Stimulated activated naive CD8-positive, alpha-beta T cell treated with anti-CD3 and anti-CD28 coated beads, Interleukin-15, amount 100 ng/mL, for 72 hours (primary cell): Measurements from ENCODE around the gene C1QTNF1.
"Not testable (repeated sequence)": the region's sequence is repeated elsewhere in the genome, so short reads cannot be mapped to it uniquely, and the experiment has no call there.

ENCODE experiments used
- ATAC-seq: fragments of 150-1000 bp; cut with Tn5 transposase; 2 replicates; pipeline ENCODE4 v1.10.0; 2021; ENCODE audit warnings: mild to moderate bottlenecking, moderate library complexity
- DNase-seq, 2 donors: peaks; one replicate each; pipeline ENCODE4 v3.0.0; 2021 to 2022
- H3K27ac Mint-ChIP-seq, 2 donors: one replicate each; pipeline ENCODE4 v1.8.0; 2022; ENCODE audit warnings: mild to moderate bottlenecking in 2 of 2, mixed read lengths in 2 of 2, moderate library complexity in 2 of 2
- H3K27me3 Mint-ChIP-seq: one replicate; pipeline ENCODE4 v1.8.0; 2022; ENCODE audit warnings: mixed read lengths
- H3K4me1 Mint-ChIP-seq: one replicate; pipeline ENCODE4 v1.8.0; 2022; ENCODE audit warnings: mild to moderate bottlenecking, mixed read lengths
- H3K4me3 Mint-ChIP-seq, 2 donors: one replicate each; pipeline ENCODE4 v1.8.0; 2022; ENCODE audit warnings: mild to moderate bottlenecking in 2 of 2, mixed read lengths in 2 of 2, moderate library complexity in 1 of 2
- H3K9me3 Mint-ChIP-seq, 2 donors: one replicate each; pipeline ENCODE4 v1.8.0; 2022; ENCODE audit warnings: mixed read lengths in 2 of 2

The C1QTNF1 gene

DNA sequence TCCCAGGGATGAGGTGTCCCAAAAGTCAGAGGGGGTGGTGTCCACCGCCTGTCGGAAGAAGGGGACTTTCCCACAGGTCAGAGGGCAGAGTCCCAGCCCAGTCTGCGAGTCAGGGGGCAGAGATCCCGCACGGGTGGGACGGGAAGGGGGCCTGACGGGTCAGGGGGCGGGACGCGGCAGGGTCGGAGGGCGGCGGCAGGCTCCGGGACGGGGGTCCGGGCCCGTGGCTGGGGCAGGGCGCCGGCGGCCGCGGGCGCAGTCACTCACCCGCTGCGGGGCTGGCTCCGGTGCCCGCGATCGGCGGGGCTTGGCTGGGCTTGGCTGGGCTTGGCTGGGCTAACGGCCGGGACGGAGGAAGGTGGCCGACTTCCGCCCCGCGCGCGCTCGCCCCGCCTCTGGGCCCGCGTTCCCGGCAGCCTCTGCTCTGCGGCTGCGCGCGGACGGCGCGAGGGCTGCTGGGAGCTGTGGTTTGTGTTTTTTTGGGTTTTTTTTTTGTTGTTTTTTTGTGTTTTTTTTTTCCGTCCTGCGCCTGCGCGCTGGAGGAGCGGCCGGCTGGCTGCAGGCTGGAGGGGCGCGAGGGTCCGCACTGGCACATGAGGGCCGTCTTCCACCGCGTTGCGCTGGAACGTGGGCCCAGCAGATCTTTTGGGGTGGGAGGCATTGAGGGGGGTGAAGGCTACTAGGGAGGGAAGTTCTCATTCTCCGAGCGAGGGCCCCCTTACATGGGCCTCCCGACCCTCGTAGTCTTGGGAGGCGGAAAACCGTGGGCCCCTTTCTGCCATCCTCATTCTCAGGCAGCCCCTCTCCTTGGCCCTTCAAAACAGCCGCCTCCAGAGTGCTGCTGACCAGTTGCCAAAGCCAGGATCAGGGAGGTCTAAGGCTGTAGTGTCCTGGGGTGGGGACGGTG, 14.3 kb upstream of the C1QTNF1 start, which contains the start of gene CANT1:
Gene CANT1, minus strand, starts transcription at position 368 of the 907 bp plus-strand sequence. CDS start 12,142 bp downstream, outside the sequence.
- peak within 1 kb of the TSS; percentile 89 to 97 for H3K27ac Mint-ChIP-seq
- peak; percentile 83 to 86 for DNase-seq
- H3K4me1 Mint-ChIP-seq, result peaks cover 52% of the 10 kb centered on the region
- H3K4me3 Mint-ChIP-seq, result peak within 1 kb of the TSS; percentile 87 to 96
- no peaks in the 10 kb centered on the region for H3K27me3 Mint-ChIP-seq
- peaks cover 0 to 5% of the 10 kb centered on the region in 2 donors for H3K9me3 Mint-ChIP-seq
- peak; percentile 95 for ATAC-seq

DNA sequence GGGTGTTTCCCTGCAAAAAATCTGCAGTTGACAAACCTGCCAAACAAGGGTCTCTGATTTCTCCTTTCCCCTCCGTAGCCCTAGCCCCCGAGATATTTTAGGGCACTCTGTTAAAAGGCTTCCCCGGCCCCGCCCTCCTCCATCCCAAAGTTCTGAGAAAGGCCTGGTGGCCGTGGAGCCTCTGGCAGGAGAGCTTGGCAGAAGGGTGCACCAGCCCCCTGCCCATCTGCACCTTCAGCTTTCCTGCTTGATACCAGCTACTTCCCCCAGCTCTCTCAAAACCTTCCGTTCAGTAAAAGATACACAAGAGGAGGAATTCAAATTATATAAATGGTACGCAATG, 13.7 kb upstream of the C1QTNF1 start:
- DNase-seq, result no peak
- ATAC-seq, result no peak
- Mint-ChIP-seq H3K27ac (peak overlapping the region; percentile 89 to 97), H3K4me3 (peak overlapping the region; percentile 87 to 96), H3K4me1 (peaks cover 50% of the 10 kb centered on the region), H3K9me3 (peaks cover 0 to 5% of the 10 kb centered on the region in 2 donors), H3K27me3 (no peaks in the 10 kb centered on the region)

DNA sequence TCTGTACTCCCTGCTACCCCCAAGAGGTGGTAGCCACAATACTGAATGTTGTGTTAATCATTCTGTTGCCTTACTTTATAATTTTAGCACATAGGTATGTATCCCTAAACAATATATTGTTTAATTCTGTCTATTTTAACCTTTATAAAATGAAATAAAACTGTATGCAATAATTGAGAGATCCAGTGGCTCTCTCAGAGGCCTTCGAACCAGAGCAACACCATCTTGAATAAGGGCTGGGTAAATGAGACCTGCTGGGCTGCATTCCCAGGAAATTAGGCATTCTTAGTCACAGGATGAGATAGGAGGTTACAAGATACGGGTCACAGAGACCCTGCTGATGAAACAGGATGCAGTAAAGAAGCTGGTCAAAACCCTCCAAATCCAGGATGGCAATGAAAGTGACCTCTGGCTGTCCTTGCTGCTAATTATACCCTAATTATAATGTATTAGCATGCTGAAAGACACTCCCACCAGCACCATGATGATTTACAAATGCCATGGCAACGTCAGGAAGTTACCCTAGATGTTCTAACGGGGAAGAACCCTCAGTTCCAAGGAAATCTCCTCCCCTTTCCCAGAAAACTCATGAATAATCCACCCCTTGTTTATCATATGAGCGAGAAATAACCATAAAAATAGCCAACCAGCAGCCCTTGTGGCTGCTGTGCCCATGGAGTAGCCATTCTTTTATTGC, 12.4 kb upstream of the C1QTNF1 start:
- H3K27ac Mint-ChIP-seq, result no peak overlapping the region
- no peak for ATAC-seq
- H3K27me3 Mint-ChIP-seq, result no peaks in the 10 kb centered on the region
- no peak for DNase-seq
- peaks cover 36% of the 10 kb centered on the region for H3K4me1 Mint-ChIP-seq
- peaks cover 0 to 5% of the 10 kb centered on the region in 2 donors for H3K9me3 Mint-ChIP-seq
- H3K4me3 Mint-ChIP-seq, result no peak overlapping the region

DNA sequence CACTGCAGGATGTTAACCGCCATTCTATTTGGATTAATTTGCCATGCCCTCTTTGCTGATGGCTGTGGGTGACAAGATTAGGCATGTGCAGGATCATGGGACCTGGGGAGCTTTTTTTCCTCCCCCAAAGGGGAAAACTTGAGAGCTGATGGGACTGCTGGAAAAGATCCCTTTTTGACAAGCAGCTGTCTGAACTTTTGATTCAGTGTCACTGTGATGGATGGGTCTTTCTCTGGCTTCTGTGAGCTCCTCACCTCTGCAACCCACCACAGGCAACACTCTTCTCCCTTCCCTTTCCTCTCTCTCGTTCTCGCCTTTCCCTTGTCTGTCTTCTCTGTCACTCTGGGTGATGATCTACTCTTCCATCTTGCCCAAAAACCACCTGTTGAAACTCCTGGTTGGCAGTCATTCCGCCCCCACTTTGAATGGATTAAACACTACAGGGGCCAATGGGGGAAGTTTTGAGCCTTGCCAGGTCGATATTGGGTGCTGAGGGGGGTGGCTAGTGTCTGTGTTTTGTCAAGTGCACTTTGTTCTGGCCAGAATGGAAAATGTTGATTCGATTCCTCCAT, 11.3 kb upstream of the C1QTNF1 start:
- Mint-ChIP-seq H3K4me3 (no peak overlapping the region), H3K27me3 (no peaks in the 10 kb centered on the region), H3K27ac (no peak overlapping the region), H3K9me3 (peaks cover 0 to 5% of the 10 kb centered on the region in 2 donors), H3K4me1 (peaks cover 26% of the 10 kb centered on the region)
- ATAC-seq, result no peak
- no peak for DNase-seq

DNA sequence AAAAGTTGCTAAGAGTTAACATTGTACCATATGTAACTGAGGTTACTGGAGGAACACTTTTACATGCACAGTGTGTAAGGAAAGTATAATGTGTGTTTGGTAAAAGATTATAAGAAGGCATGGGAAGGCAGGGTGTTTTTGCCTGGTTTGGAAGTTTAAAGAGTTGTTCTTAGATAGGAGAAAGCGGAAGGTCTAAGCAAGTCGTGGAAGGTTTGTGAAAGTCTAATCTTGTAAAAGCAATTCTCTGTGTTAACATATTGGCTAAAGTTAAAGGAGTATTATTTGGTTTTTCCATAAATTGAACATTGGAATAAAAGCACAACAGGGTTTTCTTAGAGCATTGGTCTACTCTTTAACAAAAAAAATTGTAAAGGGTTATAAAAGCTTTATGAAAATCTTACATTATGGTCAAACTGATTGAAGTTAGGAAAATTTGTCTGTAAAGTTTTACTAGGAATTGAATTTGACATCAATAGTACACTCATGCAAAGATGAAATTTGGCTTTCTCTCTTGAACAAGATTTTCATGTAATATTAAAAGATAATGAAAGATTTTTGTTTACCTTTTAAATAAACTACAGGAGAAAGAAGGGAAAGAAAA, 9.7 kb upstream of the C1QTNF1 start:
- H3K27me3 Mint-ChIP-seq, result no peaks in the 10 kb centered on the region
- H3K27ac Mint-ChIP-seq, result no peak overlapping the region
- no peak overlapping the region for H3K4me3 Mint-ChIP-seq
- H3K4me1 Mint-ChIP-seq, result peaks cover 12% of the 10 kb centered on the region
- ATAC-seq (no peak), DNase-seq (no peak)
- H3K9me3 Mint-ChIP-seq, result peaks cover 0 to 5% of the 10 kb centered on the region in 2 donors

DNA sequence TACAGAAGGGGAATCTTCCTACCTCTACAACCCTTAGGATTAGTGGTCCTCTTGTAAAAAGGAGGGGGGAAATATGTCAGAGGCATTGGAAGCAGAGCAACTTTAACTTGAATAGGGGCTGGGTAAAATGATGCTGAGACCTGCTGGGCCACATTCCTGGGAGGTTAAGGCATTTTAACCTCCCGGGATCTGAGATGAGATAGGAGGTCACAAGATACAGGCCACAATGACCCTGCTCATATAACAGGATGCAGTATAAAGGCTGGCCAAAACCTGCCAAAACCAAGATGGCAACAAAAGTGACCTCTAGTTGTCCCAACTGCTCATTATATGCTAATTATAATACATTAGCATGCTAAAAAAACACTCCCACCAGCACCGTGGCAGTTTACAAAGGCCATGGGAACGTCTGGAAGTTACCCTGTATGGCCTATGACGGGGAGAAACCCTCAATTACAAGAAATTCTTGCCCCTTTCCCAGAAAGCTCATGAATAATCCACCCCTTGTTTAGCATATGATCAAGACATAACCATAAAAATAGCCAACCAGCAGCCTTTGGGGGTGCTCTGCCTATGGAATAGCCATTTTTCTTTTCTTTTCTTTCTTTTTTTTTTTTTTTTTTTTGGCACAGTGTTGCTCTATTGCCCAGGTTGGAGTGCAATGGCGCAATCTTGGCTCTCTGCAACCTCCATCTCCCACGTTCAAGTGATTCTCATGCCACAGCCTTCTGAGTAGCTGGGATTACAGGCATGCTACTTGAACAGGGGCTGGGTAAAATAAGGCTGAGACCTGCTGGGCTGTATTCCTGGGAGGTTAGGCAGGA, 6.2 kb upstream of the C1QTNF1 start:
- peaks cover 0 to 5% of the 10 kb centered on the region in 2 donors for H3K9me3 Mint-ChIP-seq
- no peak overlapping the region for H3K4me3 Mint-ChIP-seq
- no peak for ATAC-seq
- H3K27me3 Mint-ChIP-seq, result peaks cover 16% of the 10 kb centered on the region
- no peak overlapping the region for H3K27ac Mint-ChIP-seq
- DNase-seq, result no peak
- no peaks in the 10 kb centered on the region for H3K4me1 Mint-ChIP-seq

DNA sequence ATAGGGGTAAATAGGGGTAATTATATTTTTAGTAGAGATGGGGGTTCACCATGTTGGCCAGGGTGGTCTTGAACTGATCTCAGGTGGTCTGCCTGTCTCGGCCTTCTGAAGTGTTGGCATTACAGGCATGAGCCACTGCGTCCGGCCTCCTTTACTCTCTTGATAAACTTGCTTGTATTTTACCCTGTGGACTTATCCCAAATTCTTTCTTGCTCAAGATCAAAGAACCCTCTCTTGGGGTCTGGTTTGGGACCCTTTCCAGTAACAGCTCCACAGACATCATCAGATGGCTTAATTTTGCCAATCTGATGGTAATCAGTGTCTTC, 5.6 kb upstream of the C1QTNF1 start:
- Mint-ChIP-seq H3K27me3 (peaks cover 22% of the 10 kb centered on the region), H3K4me1 (no peaks in the 10 kb centered on the region), H3K4me3 (no peak overlapping the region), H3K9me3 (peaks cover 0 to 5% of the 10 kb centered on the region in 2 donors), H3K27ac (no peak overlapping the region)
- DNase-seq (no peak), ATAC-seq (no peak)

DNA sequence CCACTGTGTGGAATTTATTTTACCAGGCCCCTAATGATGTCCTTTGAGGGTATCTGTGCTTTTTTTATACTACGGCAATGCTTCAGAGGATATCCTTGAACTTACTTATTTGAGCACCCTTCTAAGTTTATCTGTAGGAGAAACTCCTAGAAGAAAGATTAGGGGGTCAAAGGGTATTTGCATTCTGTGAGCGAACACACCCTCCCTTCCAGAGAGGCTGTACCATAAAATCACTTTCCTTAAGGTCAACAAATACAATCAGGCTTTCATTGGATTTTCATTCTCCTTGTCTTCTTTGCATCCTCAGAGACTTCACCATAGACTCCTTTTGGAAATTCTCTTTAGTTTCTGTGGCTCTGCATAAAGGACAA, 4.7 kb upstream of the C1QTNF1 start:
- no peak for DNase-seq
- ATAC-seq, result no peak
- peaks cover 9% of the 10 kb centered on the region for H3K4me1 Mint-ChIP-seq
- peaks cover 0 to under 1% of the 10 kb centered on the region in 2 donors for H3K9me3 Mint-ChIP-seq
- H3K27ac Mint-ChIP-seq, result no peak overlapping the region
- H3K27me3 Mint-ChIP-seq, result peaks cover 31% of the 10 kb centered on the region
- H3K4me3 Mint-ChIP-seq, result no peak overlapping the region

DNA sequence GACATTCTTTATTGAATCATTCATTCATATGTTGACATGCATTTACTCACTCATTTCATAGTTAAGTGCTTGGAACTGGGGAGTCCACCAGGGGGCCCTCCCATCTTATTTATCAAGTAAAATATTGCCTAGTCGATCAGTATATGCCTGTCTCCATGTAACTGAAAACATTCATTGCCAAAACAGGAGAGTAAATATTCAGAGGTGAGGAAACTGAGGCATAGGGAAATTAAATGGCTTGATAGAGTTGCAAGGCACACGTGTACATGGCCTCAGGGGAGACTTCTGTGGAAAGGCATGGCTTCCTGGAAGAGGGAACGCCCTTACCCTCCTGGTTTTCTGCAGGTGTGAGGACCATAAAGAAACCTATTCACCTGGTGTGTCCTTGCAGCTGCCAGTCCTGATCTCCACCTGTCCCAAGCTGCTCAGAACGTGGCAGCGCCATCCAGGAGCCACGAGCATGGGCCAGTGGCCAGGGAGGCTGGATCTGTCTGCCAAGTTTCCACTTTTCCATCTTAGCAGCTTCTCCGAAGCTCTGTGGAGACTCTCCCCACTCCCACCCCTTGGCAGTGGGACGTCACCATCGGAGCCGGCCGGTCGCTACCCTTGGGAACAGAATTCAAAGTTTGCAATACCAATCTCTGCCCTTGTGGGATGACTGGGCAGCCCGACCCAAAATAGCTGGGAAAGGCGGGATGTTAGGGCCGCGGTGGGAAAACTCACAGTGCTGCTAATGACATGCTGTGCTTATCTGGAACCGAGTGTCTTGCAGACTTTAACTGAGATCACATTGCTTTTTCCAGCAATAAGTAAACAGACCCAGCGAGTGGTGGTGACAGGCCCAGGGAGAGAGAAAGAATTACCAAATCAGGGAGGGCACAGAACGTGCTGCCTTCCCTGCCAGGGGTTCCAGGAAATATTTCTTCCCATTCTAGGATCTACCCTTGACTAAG, 4.1 kb upstream of the C1QTNF1 start:
- Mint-ChIP-seq H3K4me3 (no peak overlapping the region), H3K9me3 (no peaks in the 10 kb centered on the region), H3K27me3 (peaks cover 38% of the 10 kb centered on the region), H3K27ac (no peak overlapping the region), H3K4me1 (peaks cover 16% of the 10 kb centered on the region)
- ATAC-seq, result peak; percentile 72
- DNase-seq, result peak; percentile 35 to 54

DNA sequence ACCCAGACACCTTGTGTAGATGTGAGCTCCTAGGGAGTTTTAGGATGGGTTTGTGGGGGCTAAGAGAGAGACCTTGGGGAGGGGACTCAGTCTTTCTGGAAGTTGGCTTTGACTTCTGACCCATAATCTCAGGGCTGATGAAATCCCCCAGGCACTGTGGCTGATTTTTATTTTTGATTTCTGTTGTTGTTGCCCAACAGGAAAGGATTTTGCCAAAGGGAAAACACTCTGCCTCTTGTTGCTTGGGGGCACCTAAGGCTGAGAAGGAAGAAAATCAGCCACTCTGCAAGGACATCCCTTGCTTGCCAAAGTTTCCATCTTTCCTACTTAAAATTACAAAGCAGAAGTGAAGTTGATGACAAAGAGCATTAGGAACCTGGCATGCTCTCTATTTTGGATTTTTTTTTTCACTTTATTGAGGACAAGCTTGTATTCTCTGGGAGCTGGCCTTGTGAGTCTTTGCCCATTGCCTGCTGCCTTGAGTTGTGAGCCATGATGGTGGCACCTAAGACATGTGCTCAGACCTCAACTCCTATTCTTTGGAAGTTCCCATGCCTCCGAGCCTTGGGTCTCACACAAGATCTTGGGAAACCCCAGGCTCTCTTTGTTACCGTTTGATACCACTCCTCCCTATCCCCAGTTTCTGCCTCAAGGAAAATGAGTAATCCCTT, 3.2 kb upstream of the C1QTNF1 start:
- no peak for DNase-seq
- no peak for ATAC-seq
- Mint-ChIP-seq H3K27me3 (peaks cover 46% of the 10 kb centered on the region), H3K9me3 (no peaks in the 10 kb centered on the region), H3K4me3 (no peak overlapping the region), H3K4me1 (peaks cover 20% of the 10 kb centered on the region), H3K27ac (no peak overlapping the region)

DNA sequence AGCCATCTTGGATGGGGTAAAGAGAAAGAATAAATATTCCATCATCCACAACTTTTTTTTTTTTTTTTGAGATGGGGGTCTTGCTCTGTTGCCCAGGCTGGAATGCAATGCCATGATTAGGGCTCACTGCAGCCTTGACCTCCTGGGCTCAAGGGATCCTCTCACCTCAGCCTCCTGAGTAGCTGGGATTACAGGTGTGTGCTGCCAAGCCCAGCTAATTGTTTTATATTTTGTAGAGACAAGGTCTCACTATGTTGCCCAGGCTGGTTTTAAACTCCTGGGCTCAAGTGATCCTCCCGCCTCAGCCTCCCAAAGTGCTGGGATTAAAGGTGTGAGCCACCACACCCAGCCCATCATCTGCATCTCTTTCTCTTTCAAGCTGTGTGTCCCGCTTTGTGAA, 2.0 kb upstream of the C1QTNF1 start:
- not testable (repeated sequence) for H3K4me3 Mint-ChIP-seq, H3K27ac Mint-ChIP-seq, DNase-seq, H3K9me3 Mint-ChIP-seq, ATAC-seq
- peaks cover 20% of the 10 kb centered on the region for H3K4me1 Mint-ChIP-seq
- H3K27me3 Mint-ChIP-seq, result peaks cover 55% of the 10 kb centered on the region

DNA sequence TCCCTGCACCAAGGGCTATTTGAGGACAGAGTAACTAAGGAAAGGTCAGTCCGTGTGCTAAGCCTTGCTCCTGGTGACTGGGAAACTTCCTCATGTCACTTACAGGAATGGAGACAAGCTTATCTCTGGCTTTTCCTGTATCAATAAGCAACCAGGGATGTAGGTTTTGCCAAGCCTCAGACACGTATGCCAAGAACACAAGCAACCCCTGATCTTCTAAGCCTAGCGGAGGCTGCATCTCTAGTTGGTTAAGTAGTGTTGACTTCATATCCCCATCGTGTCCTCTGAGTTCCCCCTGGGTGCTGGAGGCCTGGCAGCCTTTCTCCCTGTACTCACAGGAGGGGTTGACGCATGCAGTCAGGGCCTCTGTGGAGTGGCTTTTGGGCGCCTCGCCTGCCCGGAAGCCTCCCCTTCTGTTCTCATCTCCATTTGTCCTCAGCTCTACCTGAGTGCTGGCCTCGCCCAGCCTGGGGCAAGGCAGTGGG, 1.4 kb upstream of the C1QTNF1 start:
- H3K4me1 Mint-ChIP-seq, result peaks cover 20% of the 10 kb centered on the region
- H3K4me3 Mint-ChIP-seq, result no peak overlapping the region
- no peaks in the 10 kb centered on the region for H3K9me3 Mint-ChIP-seq
- no peak overlapping the region for H3K27ac Mint-ChIP-seq
- ATAC-seq (no peak), DNase-seq (no peak)
- H3K27me3 Mint-ChIP-seq, result peaks cover 61% of the 10 kb centered on the region

DNA sequence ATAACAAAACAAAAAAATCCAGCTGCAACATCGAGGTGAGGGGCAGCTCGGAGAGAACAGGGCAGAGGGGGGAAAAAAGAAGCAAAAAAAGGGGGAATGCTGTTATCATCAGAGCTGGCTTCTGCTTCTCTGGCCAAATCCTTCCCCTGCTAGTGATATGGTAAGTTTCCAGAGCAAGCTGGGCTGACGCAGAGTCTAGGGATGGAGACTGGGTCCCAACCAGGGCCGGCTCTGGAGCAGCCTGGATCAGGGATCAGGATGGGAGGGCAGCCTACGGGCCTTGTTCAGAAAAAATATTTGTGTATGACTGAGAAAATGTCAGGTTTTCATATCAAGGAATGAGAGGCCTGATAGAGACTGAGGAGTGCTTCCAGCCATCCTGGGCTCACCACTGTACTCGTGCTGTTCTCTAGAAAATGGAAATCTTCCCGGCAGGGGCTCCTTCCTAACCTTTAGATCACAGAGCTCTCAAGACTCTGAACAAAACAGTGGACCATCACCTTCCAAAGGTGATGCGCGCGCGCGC, 726 bp upstream of the C1QTNF1 start:
- Mint-ChIP-seq H3K9me3 (no peaks in the 10 kb centered on the region), H3K4me3 (peak overlapping the region; percentile 51 to 92), H3K4me1 (peaks cover 20% of the 10 kb centered on the region), H3K27ac (no peak overlapping the region), H3K27me3 (peaks cover 68% of the 10 kb centered on the region)
- ATAC-seq (no peak), DNase-seq (no peak)
